ENCODE measurements around the gene ONECUT3. TPM values are rescaled to one million over a fixed set of nuclear protein-coding genes. Genes with fewer than 3 reads are reported as not detected.

The ONECUT3 gene
- total and polyA plus RNA-seq, 2 of the 4 experiments (the other 2 are of a cell fraction): not detected

DNA sequence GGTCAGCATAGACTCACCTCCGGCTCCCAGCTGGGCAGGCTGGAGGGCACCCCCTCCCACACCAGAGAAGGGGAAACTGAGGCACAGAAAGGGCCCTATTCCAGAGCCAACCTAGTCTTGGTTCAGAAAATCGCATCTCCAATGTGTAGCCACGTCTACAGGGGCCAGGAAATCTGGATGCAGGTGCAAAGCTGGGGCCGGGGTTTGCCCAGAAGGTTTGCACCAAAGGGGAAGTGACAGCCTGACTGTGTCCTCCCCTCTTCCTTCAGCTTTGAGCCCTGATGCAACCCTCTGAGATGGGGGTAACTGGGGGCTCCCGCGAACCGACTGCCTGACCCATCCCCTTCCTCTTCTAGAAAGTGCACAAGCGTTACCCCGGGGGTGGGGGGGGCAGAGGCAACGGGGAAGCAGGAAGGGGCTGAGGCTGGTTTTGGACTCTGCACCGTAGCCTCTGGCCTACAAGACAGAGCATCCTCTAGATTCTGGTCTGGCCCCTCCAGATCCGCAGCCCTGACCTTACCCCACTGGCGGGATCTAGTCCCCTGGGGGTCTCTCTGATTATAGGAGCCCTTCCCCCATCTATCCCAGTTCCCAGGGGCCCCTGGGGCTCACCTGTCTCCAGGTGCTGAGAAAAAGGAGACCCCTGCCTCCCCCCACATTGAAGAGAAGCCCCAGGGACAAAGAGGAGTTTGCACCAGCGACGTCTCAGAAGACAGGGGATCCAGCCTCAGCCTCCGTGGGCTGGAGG lies 1.1 kb upstream of the ONECUT3 start:
- Histone ChIP-seq H3K4me3 (ENCODE audit: insufficient read depth, low read depth, low read length) (no peak overlapping the region), H4K20me1 (ENCODE audit: insufficient read depth, low read length) (peaks cover under 1% of the 10 kb centered on the region; the same call in 1 of the 2 replicates), H2AK9ac (replicated peaks; ENCODE audit: low read depth, low read length, poor library complexity) (no peak overlapping the region), H4K91ac (ENCODE audit: insufficient read depth, low read depth, low read length) (no peak overlapping the region), H3K79me1 (ENCODE audit: low read depth in 1 of 2, low read length in 2 of 2) (no peaks in the 10 kb centered on the region), H3K4me1 (ENCODE audit: control insufficient read depth, insufficient read depth, low read length) (peaks cover 8% of the 10 kb centered on the region; the same call in 1 of the 2 replicates), H3K9ac (ENCODE audit: low read depth, low read length) (no peak overlapping the region), H3K4ac (ENCODE audit: low read depth, low read length) (no peak overlapping the region), H3K4me2 (ENCODE audit: low read depth, low read length) (no peak overlapping the region), H2AK5ac (ENCODE audit: low read depth, low read length) (no peak overlapping the region), H4K8ac (ENCODE audit: low read depth in 2 of 2, low read length in 2 of 2) (no peak overlapping the region), H3K56ac (ENCODE audit: extremely low read depth, insufficient read depth, low read length) (no peak overlapping the region), H3K36me3 (ENCODE audit: control insufficient read depth, insufficient read depth, low read length) (no peaks in the 10 kb centered on the region), H3K18ac (ENCODE audit: low read depth, low read length) (no peak overlapping the region), H3K27ac (ENCODE audit: insufficient read depth, low read length) (no peak overlapping the region), H2BK15ac (ENCODE audit: low read depth, low read length) (no peak overlapping the region), H3K9me3 (ENCODE audit: control insufficient read depth, insufficient read depth, low read length) (no peaks in the 10 kb centered on the region), H3K14ac (replicated peaks; ENCODE audit: low read depth, low read length) (no peak overlapping the region), H3K27me3 (ENCODE audit: control insufficient read depth, insufficient read depth, low read length) (peaks cover 83% of the 10 kb centered on the region), H2BK120ac (ENCODE audit: low read depth, low read length) (no peak overlapping the region), H3K23ac (ENCODE audit: low read depth, low read length) (no peak overlapping the region), H4K5ac (ENCODE audit: low read depth, low read length) (no peak overlapping the region), H2BK5ac (ENCODE audit: low read depth, low read length, poor library complexity, severe bottlenecking) (no peak overlapping the region), H2AFZ (replicated peaks; ENCODE audit: low read length, poor library complexity) (no peak overlapping the region), H2BK20ac (ENCODE audit: low read depth, low read length) (no peak overlapping the region), H3K9me1 (ENCODE audit: insufficient read depth, low read length) (peaks cover 6% of the 10 kb centered on the region)
- BruUV-seq (replicated peaks): no TSS peak
- in situ Hi-C loops (cut with MboI; ENCODE audit: low sequenced_read_pairs) (no loop called here), dilution Hi-C loops (cut with HindIII; ENCODE audit: low sequenced_read_pairs, unreplicated experiment) (no loop called here), intact Hi-C loops (cut with micrococcal nuclease) (no loop called here)
- no peak for DNase-seq
- no peak for TF ChIP-seq MAZ (IDR thresholded peaks at IDR 0.05; ENCODE audit: borderline replicate concordance, low read depth, low read length)
- no peak for TF ChIP-seq SMC3 (IDR thresholded peaks at IDR 0.05; ENCODE audit: low read depth, low read length)
- TF ChIP-seq RCOR1 (IDR thresholded peaks at IDR 0.05; ENCODE audit: insufficient replicate concordance, low read length): no peak
- TF ChIP-seq, protein P1, sequence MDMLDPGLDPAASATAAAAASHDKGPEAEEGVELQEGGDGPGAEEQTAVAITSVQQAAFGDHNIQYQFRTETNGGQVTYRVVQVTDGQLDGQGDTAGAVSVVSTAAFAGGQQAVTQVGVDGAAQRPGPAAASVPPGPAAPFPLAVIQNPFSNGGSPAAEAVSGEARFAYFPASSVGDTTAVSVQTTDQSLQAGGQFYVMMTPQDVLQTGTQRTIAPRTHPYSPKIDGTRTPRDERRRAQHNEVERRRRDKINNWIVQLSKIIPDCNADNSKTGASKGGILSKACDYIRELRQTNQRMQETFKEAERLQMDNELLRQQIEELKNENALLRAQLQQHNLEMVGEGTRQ (IDR thresholded peaks at IDR 0.05; ENCODE audit: low read depth, low read length): no peak
- TF ChIP-seq RFX5 (IDR thresholded peaks at IDR 0.05; ENCODE audit: low read depth, low read length): no peak
- TF ChIP-seq, protein P2, sequence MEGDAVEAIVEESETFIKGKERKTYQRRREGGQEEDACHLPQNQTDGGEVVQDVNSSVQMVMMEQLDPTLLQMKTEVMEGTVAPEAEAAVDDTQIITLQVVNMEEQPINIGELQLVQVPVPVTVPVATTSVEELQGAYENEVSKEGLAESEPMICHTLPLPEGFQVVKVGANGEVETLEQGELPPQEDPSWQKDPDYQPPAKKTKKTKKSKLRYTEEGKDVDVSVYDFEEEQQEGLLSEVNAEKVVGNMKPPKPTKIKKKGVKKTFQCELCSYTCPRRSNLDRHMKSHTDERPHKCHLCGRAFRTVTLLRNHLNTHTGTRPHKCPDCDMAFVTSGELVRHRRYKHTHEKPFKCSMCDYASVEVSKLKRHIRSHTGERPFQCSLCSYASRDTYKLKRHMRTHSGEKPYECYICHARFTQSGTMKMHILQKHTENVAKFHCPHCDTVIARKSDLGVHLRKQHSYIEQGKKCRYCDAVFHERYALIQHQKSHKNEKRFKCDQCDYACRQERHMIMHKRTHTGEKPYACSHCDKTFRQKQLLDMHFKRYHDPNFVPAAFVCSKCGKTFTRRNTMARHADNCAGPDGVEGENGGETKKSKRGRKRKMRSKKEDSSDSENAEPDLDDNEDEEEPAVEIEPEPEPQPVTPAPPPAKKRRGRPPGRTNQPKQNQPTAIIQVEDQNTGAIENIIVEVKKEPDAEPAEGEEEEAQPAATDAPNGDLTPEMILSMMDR (conservative IDR thresholded peaks at IDR 0.05; ENCODE audit: low read depth, low read length): no peak
- no peak for TF ChIP-seq CHD1 (IDR thresholded peaks at IDR 0.05; ENCODE audit: low read depth, low read length)
- no peak for TF ChIP-seq CEBPB (IDR thresholded peaks at IDR 0.05; ENCODE audit: low read depth, low read length)
- no peak for TF ChIP-seq RAD21 (IDR thresholded peaks at IDR 0.05; ENCODE audit: low read length)
- TF ChIP-seq, protein P3, sequence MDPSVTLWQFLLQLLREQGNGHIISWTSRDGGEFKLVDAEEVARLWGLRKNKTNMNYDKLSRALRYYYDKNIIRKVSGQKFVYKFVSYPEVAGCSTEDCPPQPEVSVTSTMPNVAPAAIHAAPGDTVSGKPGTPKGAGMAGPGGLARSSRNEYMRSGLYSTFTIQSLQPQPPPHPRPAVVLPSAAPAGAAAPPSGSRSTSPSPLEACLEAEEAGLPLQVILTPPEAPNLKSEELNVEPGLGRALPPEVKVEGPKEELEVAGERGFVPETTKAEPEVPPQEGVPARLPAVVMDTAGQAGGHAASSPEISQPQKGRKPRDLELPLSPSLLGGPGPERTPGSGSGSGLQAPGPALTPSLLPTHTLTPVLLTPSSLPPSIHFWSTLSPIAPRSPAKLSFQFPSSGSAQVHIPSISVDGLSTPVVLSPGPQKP (IDR thresholded peaks at IDR 0.05; ENCODE audit: borderline replicate concordance, low read depth, low read length): no peak
- TF ChIP-seq MXI1 (IDR thresholded peaks at IDR 0.05; ENCODE audit: borderline replicate concordance, low read depth, low read length): no peak
- TF ChIP-seq FOS (IDR thresholded peaks at IDR 0.05; ENCODE audit: low read depth, low read length): no peak
- TF ChIP-seq BHLHE40 (IDR thresholded peaks at IDR 0.05; ENCODE audit: low read depth, low read length): no peak
- no peak for TF ChIP-seq NFE2L2 (IDR thresholded peaks at IDR 0.05; ENCODE audit: low read depth, low read length)
- TF ChIP-seq MAFK (IDR thresholded peaks at IDR 0.05; ENCODE audit: low read depth, low read length): no peak
- no peak for TF ChIP-seq POLR2A (IDR thresholded peaks at IDR 0.05; ENCODE audit: low read depth, low read length)
- WGBS, 2 experiments (ENCODE audit: extremely low coverage in 2 of 2, insufficient read length in 1 of 2): 0% methylated on average over 3 of the region's 16 CpGs; no CpG with 5 or more reads in 1 of the 2 experiments
- no peak for ATAC-seq (ENCODE audit: low read depth)
- POLR2A ChIA-PET (ENCODE audit: unreplicated experiment): no interaction called here
- CTCF ChIA-PET: no interaction called here
